GM19467 (cell line): ENCODE data around the gene OGG1.
A peak's percentile ranks its signal among the peaks of the same experiment; 100 is the strongest.
"Not testable (repeated sequence)": the region's sequence is repeated elsewhere in the genome, so short reads cannot be mapped to it uniquely, and the experiment has no call there.

Source experiments
- ATAC-seq: cut with Tn5 transposase; IDR thresholded peaks from one replicate; pipeline ENCODE4 v1.9.1; 2021; ENCODE audit warnings: mild to moderate bottlenecking, moderate library complexity; ENCODE audit not compliant: unreplicated experiment

OGG1 gene

GRCh38 chr3:9760779-9761505, 11.2 kb downstream of the OGG1 start:
- ATAC-seq = no peak

- no peak for ATAC-seq
These were observed 12.2 kb downstream of the OGG1 start for GRCh38 chr3:9761919-9762318.

GRCh38 chr3:9762871-9763270, 13.1 kb downstream of the OGG1 start:
- no peak for ATAC-seq

GRCh38 chr3:9765865-9766264, 16.1 kb downstream of the OGG1 start:
- ATAC-seq = no peak

- no peak for ATAC-seq
These were observed 17.7 kb downstream of the OGG1 start for GRCh38 chr3:9767418-9767817.

GRCh38 chr3:9768141-9768775, 18.5 kb downstream of the OGG1 start:
- no peak for ATAC-seq

- ATAC-seq = no peak
These were observed 19.3 kb downstream of the OGG1 start for GRCh38 chr3:9769012-9769411.

- ATAC-seq = peak; percentile 48
These were observed 19.9 kb downstream of the OGG1 start, which contains the start of gene CAMK1 for GRCh38 chr3:9769426-9770275. Gene CAMK1, minus strand, starts transcription at chr3:9769947. Its CDS starts 2,198 bp downstream, at chr3:9767749.

- ATAC-seq = no peak
These were observed 20.6 kb downstream of the OGG1 start for GRCh38 chr3:9770276-9770812.

- not testable (repeated sequence) for ATAC-seq
These were observed 21.3 kb downstream of the OGG1 start for GRCh38 chr3:9771007-9771406.

GRCh38 chr3:9776896-9777693, 27.3 kb downstream of the OGG1 start:
- ATAC-seq = no peak

- no peak for ATAC-seq
These were observed 27.9 kb downstream of the OGG1 start for GRCh38 chr3:9777694-9778021.

GRCh38 chr3:9778143-9779074, 28.7 kb downstream of the OGG1 start:
- no peak for ATAC-seq

GRCh38 chr3:9779075-9779593, 29.4 kb downstream of the OGG1 start:
- no peak for ATAC-seq

GRCh38 chr3:9779721-9780457, 30.1 kb downstream of the OGG1 start:
- ATAC-seq = peak; percentile 61

GRCh38 chr3:9780458-9780812, 30.7 kb downstream of the OGG1 start:
- ATAC-seq = no peak

- ATAC-seq = no peak
These were observed 31.2 kb downstream of the OGG1 start for GRCh38 chr3:9780910-9781309.

GRCh38 chr3:9781551-9781950, 31.8 kb downstream of the OGG1 start:
- no peak for ATAC-seq
